ENCODE results near the gene TRAF2. TPM values are rescaled to one million over a fixed set of nuclear protein-coding genes. Genes with fewer than 3 reads are reported as not detected.
A peak's percentile ranks its signal among the peaks of the same experiment; 100 is the strongest.

Gene TRAF2
- total and polyA plus RNA-seq, 2 of the 13 experiments (the other 11 are each of a cell fraction or from before 2014, with no cell fraction given) = 12.4 to 13.6 TPM

GRCh38 chr9:136957461-136957860 is 71.1 kb downstream of the TRAF2 start:
- H3K9ac ChIP-seq (ENCODE audit: insufficient read depth, low read depth, low read length) = no peak overlapping the region
- H4K20me1 ChIP-seq (ENCODE audit: insufficient read depth, low read length) = no peaks in the 10 kb centered on the region
- TF ChIP-seq TCF7L2 (IDR thresholded peaks at IDR 0.05; ENCODE audit: low read depth, low read length) (no peak), ZNF616 (CRISPR knock-in tag; IDR thresholded peaks at IDR 0.05; ENCODE audit: low read depth) (no peak), GPBP1L1 (CRISPR knock-in tag; IDR thresholded peaks at IDR 0.05) (no peak), ZNF766 (CRISPR knock-in tag; IDR thresholded peaks at IDR 0.05; ENCODE audit: borderline replicate concordance) (no peak), PITX1 (CRISPR knock-in tag; IDR thresholded peaks at IDR 0.05) (no peak)
- ATAC-seq (no peak), FAIRE-seq (no peak), DNase-seq (ENCODE audit: low spot score) (no peak)
- BruUV-seq (replicated peaks) = no TSS peak
- POLR2A ChIA-PET = no interaction called here
- CTCF ChIA-PET (ENCODE audit: low intra/inter-chr PET ratio, low total read pairs) = no interaction called here
- no peaks in the 10 kb centered on the region for H3K79me2 ChIP-seq (ENCODE audit: insufficient read depth, low read length)
- H3K36me3 ChIP-seq (replicated peaks in 1 of 2; ENCODE audit: control insufficient read depth in 1 of 2, insufficient read depth in 2 of 2, low read length in 2 of 2) = no peaks in the 10 kb centered on the region
- no peak overlapping the region for H3K4me3 ChIP-seq (replicated peaks in 1 of 3; ENCODE audit: insufficient read depth in 1 of 3, low read depth in 2 of 3, low read length in 3 of 3)
- H3K27ac ChIP-seq (ENCODE audit: extremely low read length, insufficient read depth, low read length) = no peak overlapping the region
- H3K27me3 ChIP-seq (ENCODE audit: control insufficient read depth in 1 of 2, insufficient read depth in 2 of 2, low read length in 2 of 2) = peaks cover 11 to 26% of the 10 kb centered on the region in 2 experiments
- no peaks in the 10 kb centered on the region for H3K4me1 ChIP-seq (ENCODE audit: insufficient read depth, low read length)
- intact Hi-C loops (cut with micrococcal nuclease; ENCODE audit: unreplicated experiment) (no loop called here), in situ Hi-C loops (cut with HindIII; ENCODE audit: extremely low pct_ligation_motif_present, low pct_unique_long_range_greater_than_20kb) (no loop called here)
- H3K9me3 ChIP-seq (ENCODE audit: low read length) = no peaks in the 10 kb centered on the region
- no peak overlapping the region for H3K4me2 ChIP-seq (ENCODE audit: low read depth, low read length)
- 88% methylated on average over 1 of the region's 1 CpG for WGBS (ENCODE audit: low lambda C conversion rate)
- no peak overlapping the region for H2AFZ ChIP-seq (ENCODE audit: low read length)

GRCh38 chr9:136957901-136958300 is 71.6 kb downstream of the TRAF2 start:
- in situ Hi-C loops (cut with HindIII; ENCODE audit: extremely low pct_ligation_motif_present, low pct_unique_long_range_greater_than_20kb) (no loop called here), intact Hi-C loops (cut with micrococcal nuclease; ENCODE audit: unreplicated experiment) (no loop called here)
- no peak overlapping the region for H3K9ac ChIP-seq (ENCODE audit: insufficient read depth, low read depth, low read length)
- H3K4me1 ChIP-seq (ENCODE audit: insufficient read depth, low read length) = no peaks in the 10 kb centered on the region
- TF ChIP-seq GLI4 (CRISPR knock-in tag; IDR thresholded peaks at IDR 0.05; ENCODE audit: borderline replicate concordance) = no peak
- peak; percentile 19; the same call in 1 of the 2 replicates for TF ChIP-seq TARDBP (CRISPR knock-in tag; IDR thresholded peaks at IDR 0.05)
- 74% methylated on average over 6 of the region's 6 CpGs for WGBS (ENCODE audit: low lambda C conversion rate)
- DNase-seq (ENCODE audit: low spot score) = no peak
- no peaks in the 10 kb centered on the region for H3K79me2 ChIP-seq (ENCODE audit: insufficient read depth, low read length)
- H3K27ac ChIP-seq (ENCODE audit: extremely low read length, insufficient read depth, low read length) = no peak overlapping the region
- BruUV-seq (replicated peaks) = no TSS peak
- FAIRE-seq = no peak
- no peak overlapping the region for H2AFZ ChIP-seq (ENCODE audit: low read length)
- H3K36me3 ChIP-seq (replicated peaks in 1 of 2; ENCODE audit: control insufficient read depth in 1 of 2, insufficient read depth in 2 of 2, low read length in 2 of 2) = no peaks in the 10 kb centered on the region
- H3K9me3 ChIP-seq (ENCODE audit: low read length) = no peaks in the 10 kb centered on the region
- no peak for ATAC-seq
- H4K20me1 ChIP-seq (ENCODE audit: insufficient read depth, low read length) = no peaks in the 10 kb centered on the region
- H3K4me3 ChIP-seq (replicated peaks in 1 of 3; ENCODE audit: insufficient read depth in 1 of 3, low read depth in 2 of 3, low read length in 3 of 3) = no peak overlapping the region
- ChIA-PET POLR2A (no interaction called here), CTCF (ENCODE audit: low intra/inter-chr PET ratio, low total read pairs) (no interaction called here)
- H3K4me2 ChIP-seq (ENCODE audit: low read depth, low read length) = no peak overlapping the region
- H3K27me3 ChIP-seq (ENCODE audit: control insufficient read depth in 1 of 2, insufficient read depth in 2 of 2, low read length in 2 of 2) = peaks cover 12 to 30% of the 10 kb centered on the region in 2 experiments
